DND-41 (cell line): ENCODE data around the gene PPP4C.

Source experiments
- ATAC-seq: fragments of 200-7000 bp; cut with Tn5 transposase; 3 replicates; pipeline ENCODE4 v1.9.1; 2021; ENCODE audit warnings: low read depth; ENCODE audit not compliant: insufficient read depth
- DNase-seq: peaks from one replicate; pipeline ENCODE4 v3.0.0-alpha.2; 2020
- H2AFZ ChIP-seq: 2 replicates; pipeline ENCODE4 v1.6.0; 2012; ENCODE audit warnings: low read depth, low read length
- H3K27ac ChIP-seq: 2 replicates; pipeline ENCODE4 v1.5.1; 2012; ENCODE audit warnings: low read length, inconsistent platforms
- H3K27me3 ChIP-seq: fragments of 200-600 bp; sonication (generic); 2 replicates; pipeline ENCODE4 v1.6.0; 2012; ENCODE audit warnings: low read length, mild to moderate bottlenecking, inconsistent platforms; ENCODE audit not compliant: insufficient read depth, poor library complexity
- H3K36me3 ChIP-seq: 2 replicates; pipeline ENCODE4 v1.5.1; 2012; ENCODE audit warnings: low read length, inconsistent platforms; ENCODE audit not compliant: insufficient read depth
- H3K4me1 ChIP-seq: 2 replicates; pipeline ENCODE4 v1.5.1; 2012; ENCODE audit warnings: mild to moderate bottlenecking, low read length; ENCODE audit not compliant: insufficient read depth
- H3K4me2 ChIP-seq: 2 replicates; pipeline ENCODE4 v1.6.0; 2012; ENCODE audit warnings: mild to moderate bottlenecking, moderate library complexity, low read length, inconsistent platforms; ENCODE audit not compliant: insufficient read depth
- H3K4me3 ChIP-seq, 2 experiments: fragments of 200-600 bp in 1 of 2; shearing (Covaris generic) in 1 of 2; 2 replicates each; pipeline ENCODE4 v1.5.1; 2012 to 2016; ENCODE audit warnings: inconsistent platforms in 2 of 2, low read length in 2 of 2, mild to moderate bottlenecking in 2 of 2, low read depth in 1 of 2, moderate library complexity in 1 of 2
- H3K79me2 ChIP-seq: 2 replicates; pipeline ENCODE4 v1.6.0; 2012; ENCODE audit warnings: low read length, inconsistent platforms; ENCODE audit not compliant: insufficient read depth
- H3K9ac ChIP-seq: 2 replicates; pipeline ENCODE4 v1.6.0; 2012; ENCODE audit warnings: low read depth, mild to moderate bottlenecking, inconsistent platforms, low read length, moderate library complexity
- H3K9me3 ChIP-seq: 2 replicates; pipeline ENCODE4 v1.5.1; 2012; ENCODE audit warnings: low read length, moderate library complexity, mild to moderate bottlenecking, inconsistent platforms; ENCODE audit not compliant: insufficient read depth, severe bottlenecking
- H4K20me1 ChIP-seq: 2 replicates; pipeline ENCODE4 v1.6.0; 2012; ENCODE audit warnings: low read length; ENCODE audit not compliant: insufficient read depth
- CTCF ChIP-seq: IDR thresholded peaks from 2 replicates; pipeline ENCODE4 v1.5.1; 2012; ENCODE audit warnings: borderline replicate concordance, low read length, moderate library complexity, mild to moderate bottlenecking; ENCODE audit not compliant: poor library complexity, severe bottlenecking; ENCODE audit errors: extremely low read depth
- EZH2 ChIP-seq: IDR thresholded peaks from 3 replicates; pipeline ENCODE4 v1.6.1; 2012; ENCODE audit warnings: borderline replicate concordance, low read depth, mild to moderate bottlenecking, moderate library complexity, low read length, inconsistent platforms; ENCODE audit not compliant: severe bottlenecking

The PPP4C gene

GRCh38 chr16:30092373-30093010 lies 16.7 kb downstream of the PPP4C start:
- peak overlapping the region; percentile 85 for H2AFZ ChIP-seq
- ATAC-seq (peak; percentile 15), DNase-seq (peak; percentile 72)
- peak overlapping the region; percentile 85 for H3K27ac ChIP-seq
- H4K20me1 ChIP-seq = no peaks in the 10 kb centered on the region
- H3K9ac ChIP-seq = peak overlapping the region; percentile 62
- H3K9me3 ChIP-seq = peaks cover 12% of the 10 kb centered on the region
- H3K4me2 ChIP-seq = peak overlapping the region; percentile 78
- TF ChIP-seq CTCF = peak; percentile 68
- TF ChIP-seq EZH2 = no peak
- peak overlapping the region; percentile 27 to 60 for H3K4me3 ChIP-seq
- peaks cover 49% of the 10 kb centered on the region for H3K4me1 ChIP-seq
- H3K27me3 ChIP-seq = no peaks in the 10 kb centered on the region
- H3K79me2 ChIP-seq = peaks cover 7% of the 10 kb centered on the region
- H3K36me3 ChIP-seq = peaks cover 14% of the 10 kb centered on the region

GRCh38 chr16:30094541-30095165 lies 18.9 kb downstream of the PPP4C start:
- no peaks in the 10 kb centered on the region for H3K27me3 ChIP-seq
- H4K20me1 ChIP-seq = no peaks in the 10 kb centered on the region
- H3K9me3 ChIP-seq = peaks cover 26% of the 10 kb centered on the region
- DNase-seq (no peak), ATAC-seq (no peak)
- H3K9ac ChIP-seq = peak overlapping the region; percentile 66; the same call in 1 of the 2 replicates
- H2AFZ ChIP-seq = no peak overlapping the region
- H3K4me3 ChIP-seq = peak overlapping the region in 1 of 2 experiments; percentile 66; a peak in 1 of 4 replicates
- H3K4me2 ChIP-seq = peak overlapping the region; percentile 84
- H3K79me2 ChIP-seq = peaks cover 7% of the 10 kb centered on the region
- peak overlapping the region; percentile 79; the same call in 1 of the 2 replicates for H3K27ac ChIP-seq
- TF ChIP-seq CTCF (no peak), EZH2 (no peak)
- peaks cover 49% of the 10 kb centered on the region for H3K4me1 ChIP-seq
- H3K36me3 ChIP-seq = peaks cover 16% of the 10 kb centered on the region

- Histone ChIP-seq H3K27ac (peak overlapping the region; percentile 79), H2AFZ (peak overlapping the region; percentile 52; the same call in 1 of the 2 replicates), H3K9ac (peak overlapping the region; percentile 66), H3K4me3 (peak overlapping the region; percentile 14 to 66; a peak in 3 of 4 replicates), H3K79me2 (peaks cover 7% of the 10 kb centered on the region), H4K20me1 (no peaks in the 10 kb centered on the region), H3K27me3 (no peaks in the 10 kb centered on the region), H3K36me3 (peaks cover 16% of the 10 kb centered on the region), H3K9me3 (peaks cover 29% of the 10 kb centered on the region), H3K4me1 (peaks cover 46% of the 10 kb centered on the region), H3K4me2 (peak overlapping the region; percentile 84)
- no peak for TF ChIP-seq CTCF
- no peak for TF ChIP-seq EZH2
- ATAC-seq = no peak
- DNase-seq = no peak
These were observed 19.6 kb downstream of the PPP4C start for GRCh38 chr16:30095166-30096078.
